Astrocyte of the cerebellum (primary cell): ENCODE results near the gene ZNF831.

Experiments used
- DNase-seq: peaks from one replicate; pipeline ENCODE4 v3.0.0-alpha.2; 2011; ENCODE audit warnings: low read depth
- H3K4me3 ChIP-seq: 2 replicates; pipeline ENCODE4 v1.5.1; 2011; ENCODE audit warnings: mild to moderate bottlenecking, low read depth, low read length, moderate library complexity
- CTCF ChIP-seq: IDR thresholded peaks from 2 replicates; pipeline ENCODE4 v1.5.1; 2012; ENCODE audit warnings: low read length, low read depth, moderate library complexity, mild to moderate bottlenecking; ENCODE audit errors: missing control alignments
- in situ Hi-C: cut with HindIII; loops from 2 replicates; pipeline ENCODE4 v1.10.0; 2017; ENCODE audit warnings: low sequenced_read_pairs

Gene ZNF831

DNA sequence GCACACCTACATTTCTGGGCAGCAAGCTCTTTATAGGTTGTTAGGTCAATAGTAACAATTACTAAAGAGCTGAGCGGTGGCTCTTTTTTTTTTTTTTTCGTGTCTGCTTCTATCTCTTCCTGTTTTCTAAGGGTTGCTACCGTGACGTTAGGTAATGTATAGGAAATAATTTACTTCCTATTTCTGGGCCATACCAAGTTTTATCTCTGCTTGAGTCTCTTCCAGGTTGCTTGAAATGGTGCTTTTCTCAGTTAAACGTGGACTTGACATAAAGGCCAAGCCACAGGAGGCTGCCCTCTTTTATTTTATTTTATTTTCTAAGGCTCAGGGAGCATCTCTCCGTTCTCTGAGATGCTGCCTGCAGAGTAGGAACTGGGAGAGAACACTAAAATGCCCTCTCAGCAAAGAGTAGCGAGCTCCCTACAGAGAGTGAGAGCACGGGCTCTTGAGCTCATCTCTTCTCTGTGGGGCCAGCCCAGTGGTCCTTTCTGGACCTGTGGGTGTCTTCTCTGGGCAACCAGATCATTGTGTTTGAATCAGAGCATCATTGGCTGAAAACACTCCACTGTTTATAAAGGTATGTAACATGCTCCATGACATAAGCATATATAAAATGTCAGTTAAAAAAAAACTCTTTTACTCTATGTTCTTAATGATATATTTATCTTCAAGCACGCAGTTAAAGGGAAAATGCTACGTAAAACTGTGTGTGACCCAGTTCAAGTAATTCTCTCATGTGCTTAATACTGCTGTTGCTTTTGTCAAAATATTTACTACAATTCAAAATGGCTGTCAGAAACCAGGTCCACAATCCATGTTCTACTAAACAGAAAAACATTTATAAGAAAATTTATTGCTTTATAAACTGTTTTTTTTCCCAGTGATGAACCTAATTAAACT lies at the start of gene ZNF831:
Gene ZNF831, plus strand, starts transcription at position 191 of the 900 bp plus-strand sequence. CDS start 27,199 bp downstream, outside the sequence.
- no peak for TF ChIP-seq CTCF
- no peak for DNase-seq
- in situ Hi-C loops: no loop called here
- H3K4me3 ChIP-seq: no peak within 1 kb of the TSS

DNA sequence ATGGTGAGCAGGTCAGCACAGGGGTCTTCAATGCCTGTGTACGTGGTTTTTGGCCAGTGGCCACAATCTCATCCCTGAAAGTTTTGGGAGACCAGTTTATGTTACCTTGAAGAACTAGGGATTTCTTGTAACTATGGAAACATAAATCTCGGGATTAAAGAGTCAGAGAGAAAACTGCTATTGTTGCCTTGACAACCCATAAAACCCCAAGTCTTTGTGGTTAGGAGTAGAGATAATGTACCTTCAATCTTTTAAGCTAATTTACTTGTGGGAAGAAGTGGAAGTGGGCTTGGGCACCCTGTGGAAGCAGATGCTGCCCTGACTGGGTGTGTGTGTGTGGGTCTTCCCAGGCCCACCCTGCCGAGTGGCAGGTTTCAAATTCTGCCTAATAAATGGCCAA lies 46.1 kb upstream of the ZNF831 start:
- TF ChIP-seq CTCF: no peak
- H3K4me3 ChIP-seq: no peak overlapping the region
- no peak for DNase-seq
- in situ Hi-C loops: no loop called here

DNA sequence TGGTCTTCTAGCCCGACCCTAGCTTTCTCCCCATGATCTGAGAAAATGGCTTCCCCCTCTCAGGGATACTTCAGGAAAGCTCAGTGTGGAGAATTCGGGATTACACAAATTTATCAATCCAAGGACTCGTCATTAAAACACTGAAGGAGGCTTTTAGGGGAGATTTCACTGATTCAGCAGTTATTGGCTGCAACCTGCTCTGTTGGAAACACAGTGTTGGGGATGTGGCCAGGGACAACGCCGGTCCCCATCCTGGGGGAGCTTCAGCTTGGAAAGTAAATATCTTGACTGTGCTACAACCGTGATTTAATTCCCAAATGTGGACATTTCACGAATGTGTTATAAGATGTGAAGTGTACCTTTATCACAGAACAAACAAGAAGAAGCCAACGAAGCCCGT lies 44.8 kb upstream of the ZNF831 start:
- TF ChIP-seq CTCF: no peak

GRCh38 chr20:59120491-59120890 lies 43.1 kb upstream of the ZNF831 start:
- in situ Hi-C loops: loop anchor here (5.0 kb wide), 1 partner anchor 82 kb away; no protein-coding TSS in a partner anchor
- TF ChIP-seq CTCF: no peak
- H3K4me3 ChIP-seq: no peak overlapping the region
- no peak for DNase-seq

More for the DNA sequence above, 44.8 kb upstream of the ZNF831 start:
- no peak for DNase-seq
- in situ Hi-C loops: no loop called here
- H3K4me3 ChIP-seq: no peak overlapping the region

DNA sequence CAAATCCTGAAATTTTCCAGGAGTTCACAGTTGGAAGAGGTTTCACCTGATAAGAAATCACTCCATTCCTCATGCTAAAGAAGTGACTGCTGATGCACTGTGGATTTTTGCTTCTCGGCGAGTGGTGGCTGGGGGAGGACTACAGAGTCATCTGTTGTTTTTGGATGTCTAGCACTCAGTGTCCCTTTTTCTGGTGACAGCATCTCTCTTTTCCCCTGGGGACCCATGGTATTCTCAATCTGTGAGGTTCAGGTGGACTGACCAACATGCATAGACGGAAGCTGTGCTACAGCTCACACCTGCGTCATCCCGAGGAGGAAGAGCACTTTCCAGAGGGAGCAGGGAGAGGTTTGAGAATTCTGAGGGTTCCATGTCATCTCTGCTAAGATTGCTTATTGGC lies 42.7 kb upstream of the ZNF831 start:
- in situ Hi-C loops: loop anchor here (5.0 kb wide), 1 partner anchor 81 kb away; no protein-coding TSS in a partner anchor
- no peak overlapping the region for H3K4me3 ChIP-seq
- DNase-seq: no peak
- no peak for TF ChIP-seq CTCF

- TF ChIP-seq CTCF: no peak
- no peak overlapping the region for H3K4me3 ChIP-seq
- DNase-seq: no peak
- in situ Hi-C loops: loop anchor here (5.0 kb wide), 1 partner anchor 80 kb away; no protein-coding TSS in a partner anchor
Observed at GRCh38 chr20:59121714-59122565, 41.7 kb upstream of the ZNF831 start.
